Tibial nerve (tissue), 4 donors: ENCODE data around the gene HSH2D. TPM values are rescaled to one million over a fixed set of nuclear protein-coding genes. Genes with fewer than 3 reads are reported as not detected.

Experiments
- DNase-seq, 2 donors: peaks; one replicate each; pipeline ENCODE4 v3.0.0-alpha.2; 2019; ENCODE audit warnings: low spot score in 2 of 2
- H3K27ac ChIP-seq, 4 donors: fragments of 200-600 bp; sonication (generic) in 3 of 4; one replicate each; pipeline ENCODE4 v1.5.1; 2017 to 2019; ENCODE audit warnings: mild to moderate bottlenecking in 1 of 4
- H3K27me3 ChIP-seq, 2 donors: fragments of 200-600 bp; sonication (generic) in 1 of 2; one replicate each; pipeline versions ENCODE4 v1.5.1 to v1.6.0; 2017 to 2019
- H3K36me3 ChIP-seq, 3 donors: fragments of 200-600 bp; sonication (generic); one replicate each; pipeline ENCODE4 v1.5.1; 2018 to 2019
- H3K4me1 ChIP-seq, 4 donors: fragments of 200-600 bp; sonication (generic) in 3 of 4; one replicate each; pipeline ENCODE4 v1.5.1; 2017 to 2019
- H3K4me3 ChIP-seq, 4 donors: fragments of 200-600 bp; sonication (generic) in 3 of 4; one replicate each; pipeline ENCODE4 v1.5.1; 2017 to 2019; ENCODE audit warnings: mild to moderate bottlenecking in 1 of 4, moderate library complexity in 1 of 4
- H3K9me3 ChIP-seq, 4 donors: fragments of 200-600 bp; sonication (generic) in 3 of 4; one replicate each; pipeline ENCODE4 v1.5.1; 2017 to 2019
- EP300 ChIP-seq, 2 donors: sonication (generic); formaldehyde crosslinking; IDR thresholded peaks; one replicate each; pipeline ENCODE4 v1.6.1; 2017; ENCODE audit warnings: antibody characterized with exemption in 2 of 2, mild to moderate bottlenecking in 1 of 2
- POLR2A ChIP-seq, 2 donors: fragments of 450-650 bp; IDR thresholded peaks; one replicate each; pipeline ENCODE4 v1.6.1; 2017; ENCODE audit warnings: antibody characterized with exemption in 2 of 2, mild to moderate bottlenecking in 2 of 2, moderate library complexity in 2 of 2
- WGBS, 2 donors: methylation state at CpG; one replicate each; pipeline ENCODE4 v1.1.5; 2018; 5-methylcytosine and 5-hydroxymethylcytosine counted together
- total RNA-seq, 4 donors: library from RNA; depleted of rRNA; stranded (reverse); fragments of >200 nt; gene quantifications; one replicate each; pipeline ENCODE4 v1.1.0, GENCODE V29; 2016
- TF ChIP-seq, protein P1 (sequence below), 5 experiments: fragments of 200-600 bp in 3 of 5; fragments of 450-650 bp in 2 of 5; sonication (generic) in 3 of 5; IDR thresholded peaks; one replicate each; pipeline ENCODE4 v1.5.1; 2016 to 2019; ENCODE audit warnings: antibody characterized with exemption in 5 of 5, mild to moderate bottlenecking in 3 of 5, moderate library complexity in 2 of 5

The HSH2D gene
- total RNA-seq, 4 donors from 2014 or later: 0.22 TPM; not detected in 3

DNA sequence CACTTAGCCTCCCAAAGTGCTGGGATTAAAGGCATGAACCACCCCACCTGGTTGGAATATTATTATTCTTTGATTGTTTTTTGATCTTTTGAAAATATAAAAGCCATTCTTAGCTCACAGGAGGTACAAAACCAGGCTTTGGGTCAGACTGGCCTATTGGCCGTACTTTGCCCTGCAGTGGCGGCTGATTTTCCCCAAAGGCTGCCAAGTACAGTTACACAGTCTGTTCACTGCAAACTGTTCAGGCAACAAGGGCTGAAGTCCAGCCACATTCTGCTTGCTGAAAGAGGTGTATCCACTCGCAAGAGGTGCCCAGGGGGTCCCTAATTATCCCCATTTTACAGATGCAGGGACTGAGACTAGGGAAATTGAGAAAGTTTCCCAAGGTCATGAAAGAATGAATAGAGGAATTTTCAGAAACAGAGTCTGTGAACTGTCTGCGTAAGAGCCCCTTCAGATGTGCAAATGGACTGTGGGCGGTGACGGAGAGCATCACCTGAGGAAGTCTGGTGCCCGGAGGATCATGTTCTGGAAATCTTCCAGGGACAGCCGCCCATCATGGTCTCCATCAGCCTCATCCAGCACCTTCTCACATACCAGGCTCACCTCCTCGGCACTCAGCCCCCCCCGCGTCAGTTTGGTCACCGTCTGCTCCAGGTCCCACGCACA is 20.9 kb downstream of the HSH2D start:
- DNase-seq: no peak
- H3K9me3 ChIP-seq: no peaks in the 10 kb centered on the region
- no peak overlapping the region for H3K4me3 ChIP-seq
- TF ChIP-seq, protein P1, sequence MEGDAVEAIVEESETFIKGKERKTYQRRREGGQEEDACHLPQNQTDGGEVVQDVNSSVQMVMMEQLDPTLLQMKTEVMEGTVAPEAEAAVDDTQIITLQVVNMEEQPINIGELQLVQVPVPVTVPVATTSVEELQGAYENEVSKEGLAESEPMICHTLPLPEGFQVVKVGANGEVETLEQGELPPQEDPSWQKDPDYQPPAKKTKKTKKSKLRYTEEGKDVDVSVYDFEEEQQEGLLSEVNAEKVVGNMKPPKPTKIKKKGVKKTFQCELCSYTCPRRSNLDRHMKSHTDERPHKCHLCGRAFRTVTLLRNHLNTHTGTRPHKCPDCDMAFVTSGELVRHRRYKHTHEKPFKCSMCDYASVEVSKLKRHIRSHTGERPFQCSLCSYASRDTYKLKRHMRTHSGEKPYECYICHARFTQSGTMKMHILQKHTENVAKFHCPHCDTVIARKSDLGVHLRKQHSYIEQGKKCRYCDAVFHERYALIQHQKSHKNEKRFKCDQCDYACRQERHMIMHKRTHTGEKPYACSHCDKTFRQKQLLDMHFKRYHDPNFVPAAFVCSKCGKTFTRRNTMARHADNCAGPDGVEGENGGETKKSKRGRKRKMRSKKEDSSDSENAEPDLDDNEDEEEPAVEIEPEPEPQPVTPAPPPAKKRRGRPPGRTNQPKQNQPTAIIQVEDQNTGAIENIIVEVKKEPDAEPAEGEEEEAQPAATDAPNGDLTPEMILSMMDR (IDR thresholded peaks at IDR 0.05): no peak
- TF ChIP-seq EP300 (IDR thresholded peaks at IDR 0.05) (no peak), POLR2A (IDR thresholded peaks at IDR 0.05) (no peak)
- H3K36me3 ChIP-seq: no peaks in the 10 kb centered on the region
- WGBS, 2 donors: 85 to 90% methylated on average over 13 of the region's 13 CpGs
- H3K4me1 ChIP-seq: no peaks in the 10 kb centered on the region
- no peak overlapping the region for H3K27ac ChIP-seq
- no peaks in the 10 kb centered on the region for H3K27me3 ChIP-seq

DNA sequence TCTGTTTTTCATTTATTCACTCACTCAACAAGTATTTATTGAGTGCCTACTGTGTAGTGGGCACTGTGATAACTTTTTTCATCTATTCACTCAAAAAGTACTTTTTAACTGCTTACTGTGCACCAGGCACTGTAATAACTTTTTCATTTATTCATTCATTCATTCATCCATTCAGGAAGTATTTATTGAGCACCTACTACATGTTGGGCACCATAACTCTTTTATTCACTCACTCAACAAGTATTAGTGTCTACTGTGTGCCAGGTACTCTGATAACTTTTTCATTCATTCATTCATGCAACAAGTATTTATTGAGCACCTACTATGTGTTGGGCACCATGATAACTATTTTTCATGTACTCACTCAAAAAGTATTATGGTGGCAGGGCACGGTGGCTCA is 22.9 kb downstream of the HSH2D start:
- Histone ChIP-seq H3K36me3 (no peaks in the 10 kb centered on the region), H3K9me3 (no peaks in the 10 kb centered on the region), H3K27ac (no peak overlapping the region), H3K4me3 (no peak overlapping the region), H3K4me1 (no peaks in the 10 kb centered on the region), H3K27me3 (no peaks in the 10 kb centered on the region)
- WGBS, 2 donors: 81 to 85% methylated on average over 1 of the region's 1 CpG
- TF ChIP-seq, protein P1 (IDR thresholded peaks at IDR 0.05): no peak
- TF ChIP-seq EP300 (IDR thresholded peaks at IDR 0.05): no peak
- no peak for TF ChIP-seq POLR2A (IDR thresholded peaks at IDR 0.05)
- no peak for DNase-seq

DNA sequence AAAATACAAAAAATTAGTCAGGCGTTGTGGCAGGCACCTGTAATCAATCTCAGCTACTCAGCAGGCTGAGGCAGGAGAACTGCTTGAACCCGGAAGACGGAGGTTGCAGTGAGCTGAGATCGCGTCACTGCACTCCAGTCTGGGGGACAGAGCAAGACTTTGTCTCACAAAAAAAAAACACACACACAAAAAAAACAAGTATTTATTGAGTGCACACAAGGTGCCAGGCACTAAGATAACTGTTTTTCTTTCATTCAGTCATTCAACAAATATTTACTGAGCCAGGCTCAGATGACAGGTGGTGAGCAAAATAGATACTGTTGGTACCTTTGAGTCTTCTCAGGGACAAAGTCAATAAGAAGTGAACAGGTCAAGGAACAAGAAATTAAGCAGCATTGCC is 23.6 kb downstream of the HSH2D start:
- no peaks in the 10 kb centered on the region for H3K9me3 ChIP-seq
- H3K4me3 ChIP-seq: no peak overlapping the region
- TF ChIP-seq, protein P1 (IDR thresholded peaks at IDR 0.05): no peak
- TF ChIP-seq POLR2A (IDR thresholded peaks at IDR 0.05) (no peak), EP300 (IDR thresholded peaks at IDR 0.05) (no peak)
- H3K27ac ChIP-seq: no peak overlapping the region
- H3K36me3 ChIP-seq: no peaks in the 10 kb centered on the region
- H3K4me1 ChIP-seq: no peaks in the 10 kb centered on the region
- 74 to 76% methylated on average over 5 of the region's 5 CpGs for WGBS, 2 donors
- no peak for DNase-seq
- H3K27me3 ChIP-seq: no peaks in the 10 kb centered on the region

DNA sequence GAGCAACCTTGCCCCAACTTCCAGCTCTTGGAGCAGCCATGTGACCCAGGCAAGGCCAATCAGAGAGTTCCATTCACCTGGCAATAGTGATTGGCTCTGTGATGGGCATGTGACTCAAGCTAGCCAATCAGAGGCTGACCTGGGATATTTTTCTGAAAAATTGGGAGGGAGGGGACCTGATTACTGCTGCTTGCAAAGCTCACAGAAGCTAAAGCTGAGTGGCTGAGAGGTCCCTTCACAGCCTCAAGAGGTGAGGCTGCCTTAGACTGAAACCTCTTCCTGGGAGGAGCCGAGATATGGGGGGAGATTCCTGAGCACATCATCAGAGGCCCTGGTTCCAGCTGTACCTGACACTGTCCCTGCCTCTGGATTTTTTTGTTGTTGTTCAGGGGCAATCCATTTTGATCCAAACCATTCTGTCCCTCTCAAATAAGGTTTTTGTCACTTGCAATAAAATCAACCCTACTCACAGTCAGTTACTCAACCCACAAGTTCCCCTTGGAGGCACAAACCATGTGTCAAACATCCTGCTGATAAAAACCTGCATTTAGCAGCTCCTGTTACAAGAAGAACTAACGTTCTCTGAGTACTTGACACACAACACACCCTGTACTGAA is 25.1 kb downstream of the HSH2D start:
- H3K9me3 ChIP-seq: no peaks in the 10 kb centered on the region
- H3K4me1 ChIP-seq: no peaks in the 10 kb centered on the region
- H3K36me3 ChIP-seq: no peaks in the 10 kb centered on the region
- no peak for DNase-seq
- WGBS, 2 donors: 62 to 76% methylated on average over 2 of the region's 2 CpGs
- no peak overlapping the region for H3K4me3 ChIP-seq
- no peaks in the 10 kb centered on the region for H3K27me3 ChIP-seq
- TF ChIP-seq EP300 (IDR thresholded peaks at IDR 0.05) (no peak), POLR2A (IDR thresholded peaks at IDR 0.05) (no peak)
- TF ChIP-seq, protein P1 (IDR thresholded peaks at IDR 0.05): no peak
- no peak overlapping the region for H3K27ac ChIP-seq

DNA sequence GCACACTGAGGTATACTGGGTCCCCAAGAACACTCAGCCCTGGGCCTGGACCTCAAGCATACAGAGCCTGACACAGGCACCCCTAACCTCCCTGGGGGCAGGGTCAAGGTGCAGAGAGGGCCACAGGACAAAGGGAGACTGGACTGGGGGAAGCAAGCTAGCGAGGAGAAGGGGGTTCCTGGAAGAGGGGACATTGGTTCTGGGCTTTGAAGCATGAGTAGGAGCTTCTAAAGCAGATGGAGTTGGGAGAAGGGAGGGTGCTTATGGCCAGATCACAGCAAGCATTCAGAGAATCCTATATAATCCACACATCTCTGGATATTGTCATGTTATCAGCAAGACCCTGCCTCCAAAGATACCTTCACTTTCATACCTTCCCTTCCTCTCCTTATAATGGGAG is 26.6 kb downstream of the HSH2D start:
- no peak overlapping the region for H3K27ac ChIP-seq
- TF ChIP-seq EP300 (IDR thresholded peaks at IDR 0.05) (no peak), POLR2A (IDR thresholded peaks at IDR 0.05) (no peak)
- TF ChIP-seq, protein P1 (IDR thresholded peaks at IDR 0.05): no peak
- H3K4me3 ChIP-seq: no peak overlapping the region
- peaks cover 0 to 7% (median 0%) of the 10 kb centered on the region in 4 donors for H3K9me3 ChIP-seq
- no peaks in the 10 kb centered on the region for H3K4me1 ChIP-seq
- H3K36me3 ChIP-seq: no peaks in the 10 kb centered on the region
- WGBS, 2 donors: 69 to 83% methylated on average over 1 of the region's 1 CpG
- H3K27me3 ChIP-seq: no peaks in the 10 kb centered on the region
- DNase-seq: no peak
